SK-N-DZ (cell line): ENCODE data around the gene MEGF8.
"Not testable (repeated sequence)": the region's sequence is repeated elsewhere in the genome, so short reads cannot be mapped to it uniquely, and the experiment has no call there.

ENCODE experiments used
- DNase-seq: peaks from one replicate; pipeline ENCODE4 v3.0.0-alpha.2; 2015; ENCODE audit warnings: low spot score

MEGF8 gene

GRCh38 chr19:42328854-42329253 is 3.4 kb downstream of the MEGF8 start:
- no peak for DNase-seq

GRCh38 chr19:42330241-42330711 is 4.8 kb downstream of the MEGF8 start:
- DNase-seq, result no peak

- not testable (repeated sequence) for DNase-seq
These were observed 5.9 kb downstream of the MEGF8 start for GRCh38 chr19:42331333-42331732.

- no peak for DNase-seq
These were observed 6.6 kb downstream of the MEGF8 start for GRCh38 chr19:42332059-42332458.

GRCh38 chr19:42333018-42333417 is 7.6 kb downstream of the MEGF8 start:
- DNase-seq, result no peak

GRCh38 chr19:42333975-42334696 is 8.7 kb downstream of the MEGF8 start:
- no peak for DNase-seq

- DNase-seq, result no peak
These were observed 9.4 kb downstream of the MEGF8 start for GRCh38 chr19:42334697-42335373.

GRCh38 chr19:42335374-42335936 is 10.0 kb downstream of the MEGF8 start:
- DNase-seq, result no peak

- DNase-seq, result no peak
These were observed 10.5 kb downstream of the MEGF8 start for GRCh38 chr19:42335971-42336370.

GRCh38 chr19:42339126-42339860 is 13.9 kb downstream of the MEGF8 start:
- DNase-seq, result not testable (repeated sequence)

GRCh38 chr19:42339922-42340321 is 14.5 kb downstream of the MEGF8 start:
- DNase-seq, result not testable (repeated sequence)

GRCh38 chr19:42343344-42344110 is 18.1 kb downstream of the MEGF8 start:
- DNase-seq, result no peak

- no peak for DNase-seq
These were observed 19.0 kb downstream of the MEGF8 start for GRCh38 chr19:42344336-42344893.

- no peak for DNase-seq
These were observed 19.9 kb downstream of the MEGF8 start for GRCh38 chr19:42345191-42345812.

- no peak for DNase-seq
These were observed 22.8 kb downstream of the MEGF8 start for GRCh38 chr19:42348211-42348610.

- no peak for DNase-seq
These were observed 24.1 kb downstream of the MEGF8 start for GRCh38 chr19:42349378-42350107.

GRCh38 chr19:42350417-42350816 is 25.0 kb downstream of the MEGF8 start:
- no peak for DNase-seq

- no peak for DNase-seq
These were observed 25.8 kb downstream of the MEGF8 start for GRCh38 chr19:42351079-42351735.
